Germinal center (tissue), 1 donor: ENCODE measurements around the gene PPARD.
"Not testable (repeated sequence)": the region's sequence is repeated elsewhere in the genome, so short reads cannot be mapped to it uniquely, and the experiment has no call there.

Experiments
- DNase-seq: peaks from one replicate; pipeline ENCODE4 v3.0.0; 2012; ENCODE audit warnings: mixed read lengths, low spot score

The PPARD gene

DNA sequence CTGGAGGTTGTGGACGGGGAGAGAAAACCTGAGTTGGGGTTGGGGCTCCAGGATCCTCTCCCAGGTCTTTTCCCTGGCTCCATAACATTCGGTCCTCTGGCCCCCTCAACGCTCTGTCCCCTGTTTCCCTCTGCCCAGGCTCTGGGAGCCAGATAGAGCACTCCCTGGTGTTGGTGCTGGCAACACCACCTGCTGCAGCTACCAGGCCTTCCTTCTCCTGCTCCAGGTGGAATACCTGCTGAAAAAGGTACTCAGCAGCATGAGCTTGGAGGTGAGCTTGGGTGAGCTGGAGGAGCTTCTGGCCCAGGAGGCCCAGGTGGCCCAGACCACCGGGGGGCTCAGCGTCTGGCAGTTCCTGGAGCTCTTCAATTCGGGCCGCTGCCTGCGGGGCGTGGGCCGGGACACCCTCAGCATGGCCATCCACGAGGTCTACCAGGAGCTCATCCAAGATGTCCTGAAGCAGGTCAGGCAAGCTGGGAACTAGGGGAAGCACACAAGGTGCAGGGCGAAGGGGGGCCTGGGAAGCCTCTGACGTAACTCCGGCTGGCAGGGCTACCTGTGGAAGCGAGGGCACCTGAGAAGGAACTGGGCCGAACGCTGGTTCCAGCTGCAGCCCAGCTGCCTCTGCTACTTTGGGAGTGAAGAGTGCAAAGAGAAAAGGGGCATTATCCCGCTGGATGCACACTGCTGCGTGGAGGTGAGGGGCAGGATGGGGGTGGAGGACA, 30.1 kb upstream of the PPARD start:
- DNase-seq: no peak

DNA sequence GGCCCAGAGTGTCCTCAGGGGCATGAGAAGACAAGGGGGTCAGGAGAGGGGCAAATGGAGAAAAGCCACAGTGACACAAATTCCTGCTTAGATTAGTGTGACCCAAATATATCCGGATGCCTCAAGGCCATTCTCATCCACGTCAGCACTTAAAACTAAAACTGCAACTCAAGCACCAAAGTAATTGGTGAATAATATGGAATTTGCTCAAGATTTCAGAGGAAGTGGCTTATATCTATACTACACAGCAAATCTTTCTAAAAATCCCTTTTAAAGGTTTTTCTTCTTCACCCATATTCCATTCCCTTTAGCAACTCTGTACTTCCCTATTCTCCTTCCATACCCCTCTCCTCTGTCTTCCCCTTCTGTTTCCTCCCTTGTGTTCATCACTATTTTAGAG, 29.6 kb upstream of the PPARD start:
- DNase-seq: no peak

GRCh38 chr6:35317483-35318195, 24.7 kb upstream of the PPARD start:
- DNase-seq: no peak

GRCh38 chr6:35318196-35319171, 23.9 kb upstream of the PPARD start:
- DNase-seq: no peak

DNA sequence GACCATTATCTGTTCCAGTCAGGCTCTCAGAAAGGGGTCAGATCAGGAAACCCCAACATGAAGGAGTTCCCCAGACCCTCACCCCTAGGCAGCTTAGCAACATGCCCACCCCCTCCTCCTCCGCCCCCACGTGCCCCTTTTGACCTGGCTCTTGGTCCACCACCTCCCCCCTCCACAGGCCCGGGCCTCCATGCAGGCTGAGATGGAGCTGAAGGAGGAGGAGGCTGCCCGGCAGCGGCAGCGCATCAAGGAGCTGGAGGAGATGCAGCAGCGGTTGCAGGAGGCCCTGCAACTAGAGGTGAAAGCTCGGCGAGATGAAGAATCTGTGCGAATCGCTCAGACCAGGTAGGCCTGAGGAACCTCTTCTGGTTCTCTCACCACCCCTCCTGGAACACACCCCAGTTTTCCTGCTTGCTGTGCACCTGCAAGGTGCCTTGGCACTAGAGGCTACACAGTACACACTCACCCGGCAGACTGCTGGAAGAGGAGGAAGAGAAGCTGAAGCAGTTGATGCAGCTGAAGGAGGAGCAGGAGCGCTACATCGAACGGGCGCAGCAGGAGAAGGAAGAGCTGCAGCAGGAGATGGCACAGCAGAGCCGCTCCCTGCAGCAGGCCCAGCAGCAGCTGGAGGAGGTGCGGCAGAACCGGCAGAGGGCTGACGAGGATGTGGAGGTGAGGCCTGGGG, 22.9 kb upstream of the PPARD start:
- no peak for DNase-seq

DNA sequence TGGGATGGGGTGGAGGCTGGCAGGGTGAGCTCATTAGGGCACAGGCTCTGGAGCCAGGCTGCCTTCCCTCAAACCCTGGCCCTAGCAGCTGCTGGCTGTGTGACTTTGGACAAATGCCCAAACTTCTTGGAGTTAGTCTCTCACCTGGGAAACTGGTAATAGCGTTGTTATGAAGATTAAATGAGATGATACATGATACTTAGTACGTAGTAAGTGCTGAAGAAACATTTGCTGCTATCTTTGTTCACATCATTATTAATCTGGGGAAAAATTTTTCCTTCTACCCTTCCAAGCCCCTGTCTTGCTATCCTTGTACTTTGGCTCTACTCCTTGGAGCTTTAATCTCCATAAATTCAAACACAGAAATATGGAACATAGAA, 22.3 kb upstream of the PPARD start:
- DNase-seq: no peak

DNA sequence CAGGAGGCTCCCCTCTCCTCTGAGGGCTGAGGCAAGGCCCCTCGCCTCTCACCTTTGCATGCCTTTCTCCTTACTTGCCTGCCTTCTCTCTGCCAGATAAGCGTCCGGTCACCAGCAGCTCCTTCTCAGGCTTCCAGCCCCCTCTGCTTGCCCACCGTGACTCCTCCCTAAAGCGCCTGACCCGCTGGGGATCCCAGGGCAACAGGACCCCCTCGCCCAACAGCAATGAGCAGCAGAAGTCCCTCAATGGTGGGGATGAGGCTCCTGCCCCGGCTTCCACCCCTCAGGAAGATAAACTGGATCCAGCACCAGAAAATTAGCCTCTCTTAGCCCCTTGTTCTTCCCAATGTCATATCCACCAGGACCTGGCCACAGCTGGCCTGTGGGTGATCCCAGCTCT, 21.3 kb upstream of the PPARD start:
- DNase-seq: no peak

DNA sequence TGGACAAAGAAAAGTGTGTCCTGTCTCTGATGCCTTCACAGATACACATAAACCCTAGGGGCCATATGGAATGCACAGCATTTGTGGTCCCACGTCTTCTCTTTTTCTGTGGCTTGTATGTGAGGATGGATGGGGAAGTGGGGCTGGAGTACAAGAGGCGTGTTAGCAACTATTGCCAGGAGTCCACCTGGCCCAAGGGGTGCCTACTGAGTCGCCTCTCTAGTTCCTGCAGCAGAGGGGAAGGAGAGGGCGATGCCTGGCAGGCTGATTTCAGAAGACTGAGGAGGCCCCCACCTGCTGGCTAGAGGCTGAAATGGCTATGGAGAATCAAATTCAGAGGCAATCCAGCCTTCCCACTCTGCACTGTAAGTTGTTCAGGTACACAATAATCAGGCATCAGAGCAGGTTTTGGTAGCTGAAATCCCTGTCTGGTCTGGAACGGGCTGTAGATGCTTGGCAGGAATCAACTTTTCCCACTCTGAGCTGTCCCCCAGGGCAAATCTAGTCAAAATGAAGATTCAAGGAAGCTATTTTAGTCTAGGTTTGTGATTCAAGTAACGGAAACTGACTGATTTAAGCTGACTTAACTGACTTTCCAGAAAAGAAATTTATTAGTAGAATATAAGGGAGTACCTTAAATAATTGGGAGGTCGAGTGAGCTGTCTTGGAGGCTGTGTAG, 14.9 kb upstream of the PPARD start:
- DNase-seq: peak; percentile 79

DNA sequence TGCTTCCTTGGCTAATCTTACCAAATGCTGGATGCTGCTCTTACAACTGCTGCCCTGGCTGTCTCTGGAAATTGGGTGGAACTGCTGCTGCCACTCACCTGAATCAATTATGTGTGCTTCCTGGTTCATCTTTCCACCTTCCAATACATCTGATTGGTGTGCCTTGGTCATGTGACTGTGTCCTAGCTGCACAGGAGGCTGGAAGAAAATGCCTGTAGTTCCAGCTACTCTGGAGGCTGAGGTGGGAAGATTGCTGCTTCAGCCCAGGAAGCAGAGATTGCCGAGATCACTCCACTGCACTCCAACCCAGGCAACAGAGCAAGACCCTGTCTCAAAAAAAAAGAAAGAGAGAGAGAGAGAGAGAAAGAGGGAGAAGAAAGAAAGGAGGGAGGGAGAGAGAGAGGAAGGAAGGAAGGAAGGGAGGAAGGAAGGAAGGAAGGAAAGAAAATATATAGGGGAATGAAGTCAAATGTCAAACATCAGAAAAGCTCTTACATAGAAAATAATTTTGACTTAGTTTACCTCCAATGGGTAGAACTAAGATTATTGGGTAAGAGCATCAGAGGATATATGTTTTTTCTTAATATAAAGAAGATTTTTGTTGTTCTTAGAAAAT, 14.1 kb upstream of the PPARD start:
- peak; percentile 2 for DNase-seq

GRCh38 chr6:35328965-35329364, 13.4 kb upstream of the PPARD start:
- not testable (repeated sequence) for DNase-seq

- no peak for DNase-seq
Measured at GRCh38 chr6:35330541-35331119, 11.7 kb upstream of the PPARD start.

DNA sequence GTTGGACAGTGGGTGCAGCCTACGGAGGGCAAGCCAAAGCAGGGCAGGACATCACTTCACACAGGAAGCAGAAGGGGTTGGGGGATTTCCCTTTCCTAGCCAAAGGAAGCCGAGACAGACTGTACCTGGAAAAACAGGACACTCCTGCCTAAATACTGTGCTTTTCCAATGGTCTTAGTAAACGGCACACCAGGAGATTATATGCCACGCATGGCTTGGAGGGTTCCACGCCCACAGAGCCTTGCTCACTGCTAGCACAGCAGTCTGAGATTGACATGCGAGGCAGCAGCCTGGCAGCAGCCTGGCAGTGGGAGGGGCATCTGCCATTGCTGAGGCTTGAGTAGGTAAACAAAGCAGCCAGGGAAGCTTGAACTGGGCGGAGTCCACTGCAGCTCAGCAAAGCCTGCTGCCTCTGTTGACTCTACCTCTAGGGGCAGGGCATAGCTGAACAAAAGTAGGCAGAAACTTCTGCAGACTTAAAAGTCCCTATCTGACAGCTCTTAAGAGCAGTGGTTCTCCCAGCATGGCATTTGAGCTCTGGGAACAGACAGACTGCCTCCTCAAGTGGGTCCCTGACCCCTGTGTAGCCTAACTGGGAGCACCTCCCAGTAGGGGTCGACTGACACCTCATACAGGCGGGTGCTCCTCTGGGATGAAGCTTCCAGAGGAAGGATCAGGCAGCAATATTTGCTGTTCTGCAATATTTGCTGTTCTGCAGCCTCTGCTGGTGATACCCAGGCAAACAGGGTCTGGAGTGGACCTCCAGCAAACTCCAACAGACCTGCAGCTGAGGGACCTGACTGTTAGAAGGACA, 10.1 kb upstream of the PPARD start:
- peak; percentile 14 for DNase-seq

DNA sequence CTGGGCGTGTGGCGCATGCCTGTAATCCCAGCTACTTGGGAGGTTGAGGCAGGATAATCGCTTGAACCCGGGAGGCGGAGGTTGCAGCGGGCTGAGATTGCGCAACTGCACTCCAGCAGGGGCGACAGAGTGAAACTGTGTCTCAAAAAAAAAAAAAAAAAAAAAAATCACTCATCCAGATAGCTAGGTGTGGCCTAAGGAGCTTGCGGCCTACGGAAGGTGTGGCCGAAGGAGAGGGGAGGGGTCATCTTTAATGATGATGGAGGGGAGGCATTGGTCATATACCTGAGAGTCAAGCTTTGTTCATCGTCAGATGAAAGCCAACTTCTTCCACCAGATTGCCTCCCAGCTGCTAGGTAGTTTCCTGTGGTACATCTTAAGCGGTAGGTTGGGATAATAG, 801 bp upstream of the PPARD start:
- no peak for DNase-seq

DNA sequence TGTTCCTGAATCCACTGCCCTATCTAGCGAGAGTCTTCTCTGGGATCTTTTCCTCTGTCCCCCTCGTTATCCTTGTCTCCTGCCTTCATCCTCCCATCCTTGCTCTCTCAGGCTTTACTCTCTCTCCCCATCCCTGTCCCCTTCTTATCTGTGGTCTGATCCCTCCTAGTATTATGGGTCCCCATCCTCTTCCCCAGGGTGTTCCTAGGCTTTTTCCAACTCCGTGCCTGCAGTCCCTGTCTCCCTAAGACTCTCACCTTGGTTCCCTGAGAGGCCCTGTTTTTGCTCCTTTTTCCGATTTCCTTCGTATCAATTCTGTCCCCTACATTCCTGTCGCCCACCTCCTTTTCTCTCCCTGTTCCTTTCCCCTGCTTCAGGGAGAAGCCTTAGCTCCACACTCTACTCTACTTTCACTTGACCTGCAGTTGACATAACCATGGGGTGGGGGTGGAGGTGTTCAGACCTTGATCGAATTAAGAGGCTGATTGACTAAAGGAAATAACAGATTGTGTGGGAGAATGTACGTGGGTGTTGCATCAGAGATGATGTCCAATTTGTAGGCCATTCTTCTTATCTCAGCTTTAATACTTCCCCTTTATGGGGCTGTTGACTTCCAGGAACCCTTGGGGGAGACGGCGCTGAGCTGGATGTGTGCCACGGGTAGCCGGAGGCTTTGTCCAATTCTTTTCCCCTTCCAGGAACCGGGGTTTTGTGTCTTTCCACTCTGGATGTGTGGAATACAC, 905 bp downstream of the PPARD start:
- DNase-seq: peak; percentile 46

DNA sequence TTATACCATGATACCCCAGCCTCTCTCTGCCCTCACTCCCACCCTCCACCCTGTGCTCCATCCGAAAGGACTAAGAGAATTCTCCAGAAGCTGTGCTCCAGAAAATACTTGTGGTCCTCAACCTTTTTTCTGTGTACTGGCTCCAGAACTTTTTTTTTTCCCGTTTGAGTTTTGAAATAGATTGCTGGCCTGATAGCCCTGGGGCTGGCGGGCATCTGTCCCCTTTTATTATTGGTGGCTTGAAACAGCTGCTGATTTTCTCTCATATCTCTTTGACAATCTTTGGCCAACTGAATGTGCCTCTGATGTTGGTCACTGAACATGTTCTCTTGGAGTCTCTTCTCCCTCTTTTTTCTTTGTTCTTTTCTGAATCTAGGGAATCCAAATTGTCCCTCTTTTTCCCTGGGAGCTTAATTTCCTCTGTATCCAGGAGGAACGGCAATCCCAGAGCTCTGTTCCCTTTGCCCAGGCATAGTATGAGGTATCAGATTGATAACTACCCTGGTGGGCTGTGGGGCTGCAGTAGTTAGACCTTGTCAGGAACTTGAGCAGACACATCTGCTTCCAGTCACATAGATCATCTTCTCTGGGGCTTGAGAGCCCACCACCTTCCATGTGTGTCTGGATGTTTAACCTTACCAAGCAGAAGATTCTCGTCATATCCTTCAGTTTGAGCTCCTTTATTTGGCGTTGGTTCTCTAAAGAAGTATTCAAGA, 1.6 kb downstream of the PPARD start:
- DNase-seq: no peak

DNA sequence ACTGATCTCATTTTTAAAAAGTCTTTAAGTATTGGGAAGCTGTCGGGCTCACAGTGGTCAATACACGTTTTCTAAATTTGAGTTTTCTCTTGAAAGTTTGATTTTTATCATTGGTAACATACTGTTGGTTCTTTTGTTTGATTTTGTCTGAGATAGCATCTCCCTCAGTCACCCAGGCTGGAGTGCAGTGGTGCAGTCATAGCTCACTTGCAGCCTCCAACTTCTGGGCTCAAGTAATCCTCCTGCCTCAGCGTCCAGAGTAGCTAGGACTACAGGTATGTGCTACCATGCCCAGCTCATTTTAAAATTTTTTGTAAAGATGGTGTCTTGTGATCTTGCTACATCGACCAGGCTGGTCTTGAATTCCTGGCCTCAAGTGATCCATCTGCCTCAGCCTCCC, 9.1 kb downstream of the PPARD start:
- DNase-seq: no peak

- no peak for DNase-seq
Measured at GRCh38 chr6:35352735-35353134, 10.4 kb downstream of the PPARD start.

DNA sequence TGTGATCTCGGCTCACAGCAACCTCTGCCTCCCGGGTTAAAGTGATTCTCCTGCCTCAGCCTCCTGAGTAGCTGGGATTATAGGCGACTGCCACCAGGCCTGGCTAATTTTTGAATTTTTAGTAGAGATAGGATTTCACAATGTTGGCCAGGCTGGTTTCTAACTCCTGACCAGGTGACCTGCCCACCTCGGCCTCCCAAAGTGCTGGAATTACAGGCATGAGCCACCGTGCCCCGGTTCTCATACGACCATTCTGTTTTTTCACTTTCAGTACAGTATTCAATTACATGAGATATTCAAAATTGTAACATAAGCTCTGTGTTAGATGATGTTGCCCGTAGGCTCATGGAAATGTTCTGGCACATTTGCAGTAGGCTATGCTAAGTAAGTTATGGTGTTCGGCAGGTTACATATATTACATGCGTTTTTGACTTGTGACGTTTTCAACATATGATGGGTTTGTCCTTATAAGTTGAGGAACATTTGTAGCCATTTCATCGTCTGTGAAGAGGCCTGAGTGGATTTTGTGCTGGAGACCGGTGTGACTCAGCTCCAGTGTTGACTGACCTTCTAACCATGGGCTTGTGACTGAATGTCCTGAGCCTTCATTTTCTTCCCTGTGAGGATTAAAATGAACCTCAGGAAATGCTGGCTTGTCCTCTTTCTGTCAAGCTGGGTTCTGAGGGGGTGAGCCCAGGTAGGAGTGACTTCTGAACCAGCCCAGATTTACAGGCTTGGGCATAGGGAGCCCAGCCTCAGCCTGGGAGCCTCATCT, 12.2 kb downstream of the PPARD start:
- no peak for DNase-seq
